ENCODE measurements around the gene ZNRD2. TPM values are rescaled to one million over a fixed set of nuclear protein-coding genes. Genes with fewer than 3 reads are reported as not detected.

The ZNRD2 gene
- total RNA-seq, 4 donors from 2014 or later, result 24.2 to 66.2 (median 35.1) TPM

DNA sequence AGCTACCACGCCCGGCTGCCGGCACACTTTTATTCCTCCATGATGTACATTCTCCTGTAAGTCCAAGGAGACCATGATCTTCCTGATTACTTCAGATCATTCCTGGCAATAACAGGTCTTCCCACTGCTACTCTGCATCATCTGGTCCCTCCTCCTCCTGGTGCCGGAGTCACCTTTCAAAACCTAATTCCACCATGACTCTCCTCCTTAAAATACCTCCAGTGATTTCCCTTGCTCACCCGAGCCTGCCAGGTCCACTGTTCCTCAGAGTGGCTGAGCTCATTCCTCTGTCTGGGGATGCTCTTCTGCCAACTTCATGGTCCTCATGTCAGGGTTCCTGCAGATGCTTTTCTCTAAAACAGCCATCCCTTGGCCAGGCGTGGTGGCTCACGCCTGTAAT is 8.3 kb upstream of the ZNRD2 start:
- TF ChIP-seq, protein P1, sequence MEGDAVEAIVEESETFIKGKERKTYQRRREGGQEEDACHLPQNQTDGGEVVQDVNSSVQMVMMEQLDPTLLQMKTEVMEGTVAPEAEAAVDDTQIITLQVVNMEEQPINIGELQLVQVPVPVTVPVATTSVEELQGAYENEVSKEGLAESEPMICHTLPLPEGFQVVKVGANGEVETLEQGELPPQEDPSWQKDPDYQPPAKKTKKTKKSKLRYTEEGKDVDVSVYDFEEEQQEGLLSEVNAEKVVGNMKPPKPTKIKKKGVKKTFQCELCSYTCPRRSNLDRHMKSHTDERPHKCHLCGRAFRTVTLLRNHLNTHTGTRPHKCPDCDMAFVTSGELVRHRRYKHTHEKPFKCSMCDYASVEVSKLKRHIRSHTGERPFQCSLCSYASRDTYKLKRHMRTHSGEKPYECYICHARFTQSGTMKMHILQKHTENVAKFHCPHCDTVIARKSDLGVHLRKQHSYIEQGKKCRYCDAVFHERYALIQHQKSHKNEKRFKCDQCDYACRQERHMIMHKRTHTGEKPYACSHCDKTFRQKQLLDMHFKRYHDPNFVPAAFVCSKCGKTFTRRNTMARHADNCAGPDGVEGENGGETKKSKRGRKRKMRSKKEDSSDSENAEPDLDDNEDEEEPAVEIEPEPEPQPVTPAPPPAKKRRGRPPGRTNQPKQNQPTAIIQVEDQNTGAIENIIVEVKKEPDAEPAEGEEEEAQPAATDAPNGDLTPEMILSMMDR (IDR thresholded peaks at IDR 0.05; ENCODE audit: low read depth), result no peak

DNA sequence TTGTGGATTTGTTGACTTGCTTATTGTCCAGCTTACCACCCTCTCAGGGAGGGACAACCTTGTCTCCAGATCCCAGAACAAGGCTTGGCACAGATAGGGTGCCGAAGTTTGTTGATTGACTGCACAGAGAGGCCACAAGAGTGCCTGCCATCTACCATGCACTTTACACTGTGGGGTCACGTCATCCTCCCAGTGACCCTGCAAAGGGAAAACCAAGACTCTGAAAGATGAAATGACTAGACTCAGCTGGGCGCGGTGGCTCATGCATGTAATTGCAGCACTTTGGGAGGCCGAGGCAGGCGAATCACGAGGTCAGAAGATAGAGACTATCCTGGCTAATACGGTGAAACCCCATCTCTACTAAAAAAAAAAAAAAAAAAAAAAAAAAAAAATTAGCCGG is 7.5 kb upstream of the ZNRD2 start:
- TF ChIP-seq, protein P1 (IDR thresholded peaks at IDR 0.05; ENCODE audit: low read depth), result no peak

DNA sequence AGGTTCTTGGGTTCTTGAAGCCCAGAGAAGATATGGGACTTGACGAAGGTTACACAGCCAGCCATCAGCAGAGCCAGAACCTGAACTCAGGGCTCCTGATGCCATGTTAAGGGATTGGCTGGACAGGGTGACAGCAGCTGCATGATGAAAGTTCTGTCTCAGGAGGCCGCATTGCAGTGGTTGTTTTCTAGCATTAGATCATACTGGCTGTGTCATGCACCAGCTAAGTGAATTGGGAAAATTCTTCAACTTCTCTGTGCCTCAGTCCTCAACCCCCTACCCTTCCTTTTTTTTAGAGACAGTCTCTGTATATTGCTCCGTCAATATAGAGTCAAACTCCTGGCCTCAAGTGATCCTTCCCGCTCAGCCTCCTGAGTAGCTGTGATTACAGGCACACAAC is 6.7 kb upstream of the ZNRD2 start:
- TF ChIP-seq, protein P1 (IDR thresholded peaks at IDR 0.05; ENCODE audit: low read depth), result no peak

DNA sequence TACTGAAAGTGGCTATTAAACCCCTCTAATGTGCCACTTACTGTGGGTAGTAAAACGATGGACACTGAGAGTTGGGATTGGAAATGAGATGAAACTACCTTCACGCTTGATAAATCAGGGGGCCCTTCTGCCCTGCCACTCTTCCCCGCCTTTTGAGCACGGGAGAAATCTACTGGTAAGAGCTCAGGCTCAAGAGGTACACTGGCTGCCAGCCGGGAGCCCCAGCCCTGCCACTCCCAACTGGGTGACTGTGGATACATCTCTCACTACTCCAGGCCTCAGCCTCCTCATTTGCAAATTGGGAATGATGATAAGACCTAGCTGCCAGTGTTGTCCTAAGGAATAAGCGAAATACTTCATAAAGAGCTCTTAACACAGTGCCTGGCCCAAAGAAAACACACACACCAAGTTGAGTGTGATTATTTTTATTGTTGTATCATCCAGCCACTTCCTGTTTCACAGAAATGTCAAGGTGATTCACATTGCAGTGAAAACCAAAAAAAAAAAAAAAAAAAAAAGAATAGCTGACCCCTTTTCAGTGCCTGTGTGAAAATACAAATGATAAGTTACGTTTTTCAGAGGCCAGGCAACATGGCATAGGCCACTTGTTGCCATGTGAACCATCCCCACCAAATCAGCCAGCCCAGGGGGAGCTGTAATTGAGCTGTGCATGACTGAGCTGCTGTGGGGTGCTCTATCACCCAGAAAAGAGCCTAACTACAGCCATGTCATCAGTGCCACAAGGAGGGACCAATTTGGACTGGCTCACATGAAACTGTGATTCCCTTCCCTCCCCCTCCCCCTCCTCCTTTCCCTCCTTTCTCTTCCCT is 4.4 kb upstream of the ZNRD2 start:
- TF ChIP-seq, protein P1 (IDR thresholded peaks at IDR 0.05; ENCODE audit: low read depth), result no peak

DNA sequence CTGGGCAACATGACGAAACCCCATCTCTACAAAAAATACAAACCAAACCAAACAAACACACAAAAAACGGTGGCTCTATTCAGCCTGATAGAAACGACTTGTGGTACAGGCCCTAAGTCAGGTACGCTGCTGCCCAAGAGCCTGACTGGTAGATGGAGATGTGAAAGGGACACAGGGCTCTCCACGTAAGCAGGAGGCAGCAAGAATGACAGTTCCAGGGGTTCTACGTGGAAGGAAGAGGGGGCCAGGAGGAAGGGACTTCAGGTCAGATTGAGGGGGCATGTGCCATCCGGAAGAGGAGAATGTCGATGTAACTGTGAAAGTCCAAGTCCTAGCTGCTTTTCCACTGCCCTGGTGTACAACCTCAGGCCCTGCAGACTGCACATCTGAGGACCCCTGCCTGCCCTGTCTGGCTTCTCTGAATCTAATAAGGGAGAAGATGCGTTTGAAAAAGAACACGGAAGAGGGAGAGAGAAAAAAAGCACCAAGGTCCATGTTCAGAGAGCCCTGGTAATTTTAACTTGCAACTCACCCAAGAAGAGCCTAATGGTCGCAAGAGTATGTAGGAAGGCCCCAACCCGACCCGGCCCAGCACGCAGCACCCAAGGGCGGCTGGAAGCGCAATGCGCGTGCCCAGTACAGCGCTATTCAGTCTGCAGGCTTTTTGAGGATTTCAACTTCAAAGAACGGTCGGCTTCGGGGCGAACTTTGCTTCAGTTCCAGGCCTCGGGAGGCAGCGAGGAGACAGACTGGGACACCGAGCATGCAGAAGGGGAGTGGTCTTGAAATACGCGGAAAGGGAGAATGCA is 909 bp upstream of the ZNRD2 start:
- TF ChIP-seq, protein P1 (IDR thresholded peaks at IDR 0.05; ENCODE audit: low read depth), result no peak

DNA sequence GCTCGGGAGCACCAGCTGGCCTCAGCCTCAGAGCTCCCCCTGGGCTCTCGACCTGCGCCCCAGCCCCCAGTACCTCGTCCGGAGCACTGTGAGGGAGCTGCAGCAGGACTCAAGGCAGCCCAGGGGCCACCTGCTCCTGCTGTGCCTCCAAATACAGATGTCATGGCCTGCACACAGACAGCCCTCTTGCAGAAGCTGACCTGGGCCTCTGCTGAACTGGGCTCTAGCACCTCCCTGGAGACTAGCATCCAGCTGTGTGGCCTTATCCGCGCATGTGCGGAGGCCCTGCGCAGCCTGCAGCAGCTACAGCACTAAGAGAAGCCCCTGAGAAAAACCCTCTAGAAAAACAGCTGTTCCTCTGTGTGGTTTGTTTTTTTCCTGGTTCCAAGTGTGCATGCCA is 1.1 kb downstream of the ZNRD2 start:
- TF ChIP-seq, protein P1 (IDR thresholded peaks at IDR 0.05; ENCODE audit: low read depth), result no peak

DNA sequence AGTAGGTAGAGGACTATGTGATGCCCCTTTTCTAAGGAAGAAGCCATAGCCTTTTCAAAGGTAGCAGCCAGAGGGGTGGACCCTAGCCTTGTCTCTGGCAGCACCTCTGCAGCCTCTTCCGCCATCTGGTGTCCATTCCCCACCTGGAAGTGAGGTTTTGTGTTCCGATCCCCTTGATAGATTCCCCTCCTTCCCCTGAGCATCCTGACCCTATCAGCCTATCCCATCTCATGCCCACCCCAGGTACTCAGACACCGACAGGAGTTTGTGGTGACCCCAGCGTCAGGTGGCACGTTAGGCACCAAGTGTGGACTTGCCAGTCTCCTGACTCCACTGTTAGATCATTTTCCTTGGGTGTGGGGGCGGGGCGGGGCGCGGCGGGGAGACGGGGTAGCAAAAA is 1.7 kb downstream of the ZNRD2 start:
- TF ChIP-seq, protein P1 (IDR thresholded peaks at IDR 0.05; ENCODE audit: low read depth), result no peak

All from subcutaneous adipose tissue (tissue), 4 donors.